Mucosa of gallbladder (tissue), 1 donor: ENCODE results near the gene TMCC1. TPM values are rescaled to one million over a fixed set of nuclear protein-coding genes. Genes with fewer than 3 reads are reported as not detected.
"Not testable (repeated sequence)": the region's sequence is repeated elsewhere in the genome, so short reads cannot be mapped to it uniquely, and the experiment has no call there.

Experiments used
- DNase-seq: peaks from one replicate; pipeline ENCODE4 v3.0.0-alpha.2; 2020; ENCODE audit warnings: low spot score
- total RNA-seq: library from RNA; stranded (reverse); gene quantifications from one replicate; pipeline ENCODE4 v1.2.1, GENCODE V29; 2021
- donor health status: DM: no; HTN: no; CAD: no.

TMCC1 gene
- total RNA-seq, 1 donor from 2014 or later: 52.9 TPM

DNA sequence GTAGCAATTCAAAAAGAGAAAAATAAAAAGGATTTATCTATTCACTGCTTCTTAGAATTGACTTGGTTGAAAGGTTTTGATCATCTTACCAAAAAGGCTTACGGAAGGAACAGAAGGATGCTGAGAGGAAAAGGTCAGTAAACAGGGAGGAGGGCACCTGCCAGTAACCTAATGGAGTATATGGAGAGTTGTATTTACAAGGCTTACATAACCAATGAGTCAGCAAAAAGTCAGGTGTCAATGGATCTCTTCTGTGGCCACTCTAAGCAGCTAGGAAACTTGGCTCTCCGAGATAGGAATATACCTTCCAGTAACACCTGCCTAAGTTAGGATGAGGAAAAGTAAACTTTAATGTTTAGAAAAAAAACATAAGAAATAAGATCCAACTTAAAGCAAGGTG lies 206.6 kb downstream of the TMCC1 start:
- peak; percentile 34 for DNase-seq

GRCh38 chr3:129684270-129684669 lies 209.2 kb downstream of the TMCC1 start:
- DNase-seq: no peak

DNA sequence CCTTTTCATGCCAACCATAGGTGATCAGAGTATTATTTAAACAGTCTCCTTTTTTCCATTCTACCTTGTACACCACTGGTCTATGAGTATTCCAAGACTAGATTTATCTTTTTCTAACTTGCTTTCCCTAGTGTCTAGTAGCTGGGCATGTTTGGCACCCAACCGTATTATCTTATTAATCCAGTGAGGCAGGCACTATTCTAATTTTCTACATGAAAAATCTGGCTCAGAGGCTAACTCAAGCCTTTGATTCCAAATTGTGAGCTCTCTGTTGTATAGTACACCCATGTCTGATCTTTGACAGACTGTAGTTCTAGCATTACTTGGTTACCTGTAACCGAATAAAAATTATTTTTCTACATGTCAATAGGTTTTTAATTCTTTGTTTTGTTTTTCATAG lies 210.3 kb downstream of the TMCC1 start:
- no peak for DNase-seq

GRCh38 chr3:129676985-129677384 lies 216.5 kb downstream of the TMCC1 start:
- DNase-seq: no peak

DNA sequence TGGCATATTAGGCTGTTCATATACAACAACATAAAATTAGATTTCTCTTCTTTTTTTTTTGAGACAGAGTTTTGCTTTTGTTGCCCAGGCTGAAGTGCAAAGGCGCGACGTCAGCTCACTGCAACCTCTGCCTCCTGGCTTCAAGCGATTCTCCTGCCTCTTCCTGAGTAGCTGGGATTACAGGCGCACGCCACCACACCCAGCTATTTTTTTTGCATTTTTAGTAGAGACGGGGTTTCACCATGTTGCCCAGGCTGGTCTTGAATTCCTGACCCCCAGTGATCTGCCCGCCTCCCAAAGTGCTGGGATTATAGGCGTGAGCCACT lies 218.8 kb downstream of the TMCC1 start:
- not testable (repeated sequence) for DNase-seq

DNA sequence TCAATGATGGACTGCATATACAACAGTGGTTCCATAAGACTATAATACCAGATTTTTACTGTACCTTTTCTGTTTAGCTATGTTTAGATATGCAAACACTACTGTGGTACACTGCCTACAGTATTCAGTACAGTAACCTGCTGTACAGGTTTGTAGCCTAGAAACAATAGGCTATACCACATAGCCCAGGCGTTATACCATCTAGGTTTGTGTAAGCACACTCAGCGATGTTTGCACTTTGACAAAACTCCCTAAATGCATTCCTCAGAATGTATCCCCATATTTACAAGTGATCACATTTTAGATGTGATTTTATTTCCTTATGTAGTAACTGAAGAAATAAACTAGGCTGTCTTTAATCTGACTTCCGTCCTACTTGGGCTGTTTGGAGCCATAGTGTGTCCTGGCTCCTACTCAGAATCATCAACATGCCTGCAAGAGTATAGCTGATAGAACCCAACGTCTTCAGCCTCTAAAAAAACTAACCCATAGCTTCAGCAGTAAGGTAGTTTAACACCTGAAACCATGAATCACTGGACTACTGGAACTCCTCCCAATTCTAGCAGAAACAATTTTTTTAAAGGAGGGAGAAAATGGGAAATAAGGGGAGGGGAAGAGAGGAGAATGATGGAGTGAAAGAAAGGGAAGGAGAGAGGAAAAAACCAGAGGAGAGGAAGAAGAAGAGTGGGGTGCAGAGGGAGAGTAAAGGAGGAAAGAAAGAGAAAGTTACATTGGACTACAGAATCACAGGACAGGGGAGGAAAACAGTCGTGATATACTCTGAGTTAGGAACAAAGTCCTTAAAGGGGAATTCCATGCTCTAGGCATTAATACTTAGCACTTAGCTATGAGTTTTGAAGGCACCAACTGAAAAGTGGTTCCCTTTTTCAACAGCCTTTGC lies 219.4 kb downstream of the TMCC1 start:
- DNase-seq: no peak

DNA sequence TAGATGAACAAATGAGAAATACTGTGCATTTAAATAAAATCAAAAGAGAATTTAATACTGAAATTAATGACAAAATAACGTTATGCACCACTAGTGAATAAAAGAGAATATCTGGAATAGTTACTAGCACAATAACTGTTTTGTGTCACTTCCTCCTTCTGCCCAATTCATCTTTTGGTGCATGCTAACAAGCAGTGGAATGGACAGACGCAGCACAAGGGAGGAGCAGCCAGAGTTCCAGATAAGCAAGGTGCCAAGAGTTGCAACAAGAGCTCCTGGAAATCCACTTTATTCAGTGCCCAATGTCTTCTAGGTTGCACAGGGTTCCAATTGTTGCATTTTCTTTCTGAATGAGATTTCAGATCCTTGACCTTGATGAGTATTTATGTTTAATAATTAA lies 220.5 kb downstream of the TMCC1 start:
- DNase-seq: peak; percentile 25

GRCh38 chr3:129672412-129672811 lies 221.1 kb downstream of the TMCC1 start:
- no peak for DNase-seq

DNA sequence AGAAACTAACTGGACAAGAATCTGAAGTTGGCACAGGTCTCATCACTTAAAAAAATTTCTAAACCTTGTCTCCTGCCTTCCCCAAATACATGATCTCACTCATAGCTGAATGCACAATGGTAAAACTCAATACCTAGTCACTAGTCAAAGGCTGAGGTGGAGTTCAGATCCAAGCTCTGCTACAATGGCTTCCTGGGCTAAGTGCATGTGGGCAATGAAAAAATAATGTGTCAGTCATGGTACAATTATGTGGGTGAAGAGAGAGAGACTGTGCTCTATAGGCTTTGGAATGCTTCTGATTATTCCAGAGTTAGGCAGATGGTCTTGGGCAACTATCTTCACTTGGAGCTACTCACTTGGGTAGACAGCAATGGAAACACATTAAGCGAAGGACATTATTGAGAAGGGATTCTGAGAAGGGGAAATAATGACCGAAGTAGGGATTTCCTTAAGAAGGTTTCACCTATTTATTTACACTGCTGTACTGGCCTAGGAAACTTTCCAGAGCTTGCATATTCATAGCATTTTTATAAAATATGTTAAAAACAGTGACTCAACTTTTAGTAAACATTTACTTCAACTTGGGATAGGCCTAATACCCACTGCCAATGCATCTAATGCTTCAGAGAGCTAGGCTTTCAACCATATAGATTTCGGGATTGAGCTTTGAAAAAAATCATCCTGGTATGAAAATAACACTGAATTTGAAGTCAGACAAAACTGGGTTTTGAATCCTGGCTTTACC lies 228.3 kb downstream of the TMCC1 start:
- DNase-seq: no peak

- DNase-seq: no peak
These were observed 229.4 kb downstream of the TMCC1 start for GRCh38 chr3:129663930-129664646.

GRCh38 chr3:129663045-129663446 lies 230.5 kb downstream of the TMCC1 start:
- DNase-seq: peak; percentile 37

- DNase-seq: no peak
These were observed 231.3 kb downstream of the TMCC1 start for GRCh38 chr3:129662191-129662608.

GRCh38 chr3:129661766-129662165 lies 231.7 kb downstream of the TMCC1 start:
- DNase-seq: no peak

DNA sequence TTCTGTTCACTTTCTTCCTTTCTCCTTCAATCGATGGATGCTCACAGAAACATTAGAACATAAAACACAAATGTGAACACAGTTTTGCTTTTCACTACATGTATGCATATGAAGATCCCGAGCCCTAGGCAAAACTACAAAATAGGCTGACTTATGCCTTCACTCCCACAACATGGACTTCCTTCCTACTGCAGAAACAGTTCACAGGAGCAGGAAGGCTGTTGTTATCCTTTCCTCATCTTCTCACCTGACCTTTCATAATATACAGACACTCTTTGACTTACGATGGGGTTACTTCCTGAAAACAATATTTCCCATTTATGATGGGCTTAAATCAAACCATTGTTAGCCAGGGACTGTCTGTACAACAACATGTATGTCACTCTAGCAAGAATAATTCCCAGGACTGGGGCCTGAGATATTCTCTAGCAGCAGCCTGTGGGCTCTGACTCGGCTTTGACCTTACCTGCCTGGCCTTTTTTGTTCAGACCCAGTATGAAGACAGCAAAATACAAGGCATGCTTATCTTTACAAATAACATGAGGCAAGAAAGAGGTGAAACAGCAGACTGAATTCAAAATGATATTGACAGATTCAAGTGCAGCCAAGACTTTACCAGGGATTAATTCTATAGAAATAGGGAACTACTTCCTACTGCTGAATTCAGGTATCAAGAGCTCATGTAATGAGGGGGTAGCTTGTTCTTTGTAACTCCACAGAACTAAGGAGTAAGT lies 235.2 kb downstream of the TMCC1 start:
- DNase-seq: no peak

DNA sequence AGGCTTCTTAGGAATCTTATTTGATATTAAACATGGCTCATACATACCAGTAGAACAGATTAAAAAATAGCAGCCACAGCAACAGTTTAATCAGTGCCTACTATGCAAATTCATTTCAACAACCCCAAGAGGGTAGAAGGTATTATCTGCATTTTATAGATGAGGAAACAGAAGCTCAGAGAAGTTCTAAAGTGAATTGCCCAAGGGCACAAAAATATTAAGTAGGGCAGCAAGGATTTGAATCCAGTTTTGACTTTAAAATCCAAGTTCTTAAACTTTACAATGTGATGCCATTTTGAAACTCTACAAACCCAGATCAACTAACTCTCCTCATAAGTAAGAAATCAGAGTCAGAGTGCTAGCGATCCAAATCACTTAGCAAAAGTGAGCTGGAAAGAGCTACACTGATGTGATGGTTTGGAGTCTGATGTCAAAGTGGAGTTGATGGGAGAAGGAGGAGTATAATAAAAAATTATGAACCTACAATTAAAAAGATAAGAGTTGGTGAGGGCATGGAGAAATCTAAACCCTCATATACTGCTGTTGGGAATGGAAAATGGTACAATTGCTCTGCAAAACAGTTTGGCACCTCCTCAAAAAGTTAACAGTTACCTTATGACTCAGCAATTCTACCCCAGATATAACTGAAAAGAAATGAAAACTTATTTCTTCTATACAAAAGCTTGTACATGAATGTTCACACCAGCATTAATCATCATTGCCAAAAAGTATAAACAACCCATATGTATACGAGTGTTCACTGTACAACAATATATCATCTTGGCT lies 236.1 kb downstream of the TMCC1 start:
- DNase-seq: no peak

DNA sequence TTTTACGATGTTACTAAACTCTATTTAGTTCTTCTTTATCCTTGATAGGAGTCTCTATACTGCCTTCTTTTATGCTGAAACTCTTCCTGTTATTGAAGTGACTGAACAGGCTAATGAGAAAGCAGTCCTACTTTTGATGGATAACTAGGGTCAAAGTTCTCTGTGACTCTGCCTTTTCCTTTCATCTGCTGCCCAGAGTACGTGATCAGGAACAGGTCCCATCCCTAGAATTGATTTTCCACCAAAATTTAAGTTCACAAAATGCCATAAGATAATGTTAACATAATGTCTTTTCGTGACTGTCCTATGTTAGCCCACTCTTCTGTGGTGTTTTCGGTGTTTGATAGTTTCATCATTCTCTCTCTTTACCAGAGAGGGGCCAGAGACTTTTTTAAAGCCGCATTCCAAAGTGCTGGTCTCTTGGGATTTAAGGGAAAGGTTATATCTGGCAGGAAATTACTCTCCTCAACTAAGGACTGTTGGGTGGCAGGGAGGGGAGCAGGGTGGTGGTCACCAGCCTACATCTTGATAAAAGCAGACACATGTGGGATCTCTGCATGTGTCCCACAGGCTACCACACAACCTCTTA lies 236.8 kb downstream of the TMCC1 start:
- no peak for DNase-seq

DNA sequence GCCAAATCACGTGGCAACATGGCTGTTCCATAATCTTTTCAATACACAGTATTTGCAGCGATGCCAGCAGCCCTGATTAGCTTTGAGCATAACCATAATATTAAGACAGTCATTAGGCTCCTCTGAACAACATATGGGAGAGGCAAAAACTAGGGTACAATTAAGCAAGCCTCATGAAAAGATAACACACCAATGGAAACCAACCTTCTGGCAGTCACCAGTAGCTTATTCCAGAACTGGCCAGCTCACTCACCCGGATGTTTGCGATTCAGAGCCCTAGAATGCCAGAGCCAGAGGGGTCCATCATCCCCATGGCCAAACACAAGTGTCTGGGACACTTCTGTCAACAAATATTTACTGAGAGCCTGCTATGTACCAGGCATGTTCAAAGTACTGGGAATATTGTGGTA lies 238.2 kb downstream of the TMCC1 start:
- DNase-seq: no peak

DNA sequence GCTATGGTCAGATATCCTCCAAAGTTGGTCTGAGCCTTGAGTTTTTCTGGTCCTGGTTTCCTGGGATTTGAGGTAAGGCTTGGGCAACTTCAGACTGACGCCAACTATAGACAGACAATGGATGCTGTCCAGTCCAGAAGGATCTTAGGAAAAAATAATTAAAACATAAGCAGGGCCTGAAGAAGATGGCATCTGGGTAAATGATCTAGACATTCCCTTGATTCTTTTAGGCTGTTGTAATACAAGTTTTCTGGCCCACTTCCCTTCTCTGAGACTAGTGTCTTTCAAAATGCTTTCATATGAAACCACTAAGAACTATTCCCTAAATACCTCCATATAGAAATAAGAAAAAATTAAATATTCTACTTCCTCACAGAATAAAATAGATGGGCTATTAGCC lies 239.4 kb downstream of the TMCC1 start:
- DNase-seq: no peak

- DNase-seq: no peak
These were observed 240.5 kb downstream of the TMCC1 start for GRCh38 chr3:129653019-129653418.

DNA sequence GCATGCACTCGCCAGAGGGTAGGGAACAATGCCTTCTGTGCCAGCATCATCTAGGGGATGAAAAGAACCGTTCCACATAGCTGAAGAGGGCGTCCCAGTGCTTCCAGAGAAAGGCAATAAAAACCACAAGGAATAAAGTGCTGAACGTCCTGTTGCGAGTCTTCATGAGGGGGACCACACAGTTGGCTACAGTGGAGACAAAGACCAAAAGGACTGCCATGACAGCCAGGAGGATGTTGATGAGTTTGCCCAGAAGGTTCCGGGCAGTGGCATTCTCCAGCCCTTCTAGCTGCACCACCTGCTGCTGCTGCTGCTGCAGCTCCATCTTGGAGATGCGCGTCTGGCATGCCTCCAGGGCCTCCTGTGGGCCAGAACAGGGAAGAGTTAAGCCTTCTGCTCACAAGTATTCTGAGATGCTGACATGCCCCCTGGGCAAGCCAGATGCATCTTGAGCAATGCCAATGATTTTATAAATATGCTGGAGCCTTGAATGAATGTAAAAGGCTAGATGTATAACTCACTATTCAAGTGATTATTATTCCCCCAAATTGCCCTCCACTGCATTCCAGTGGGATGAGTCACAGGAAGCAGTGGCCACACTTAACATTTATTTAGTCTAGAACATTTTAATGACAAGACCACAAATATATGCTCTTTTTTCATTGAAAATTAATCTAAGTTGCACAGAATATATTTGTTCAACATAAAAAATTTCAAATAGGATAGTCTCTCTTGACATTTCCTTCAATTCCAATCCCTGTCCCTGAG lies 241.9 kb downstream of the TMCC1 start:
- DNase-seq: no peak
